A549 (cell line): ENCODE data around the gene RER1. TPM values are rescaled to one million over a fixed set of nuclear protein-coding genes. Genes with fewer than 3 reads are reported as not detected.

Experiments used
- ATAC-seq, 2 experiments: fragments of 200-7000 bp in 1 of 2; fragments of >200 bp in 1 of 2; cut with Nextera tagmentation in 1 of 2; cut with Tn5 transposase in 1 of 2; 3 replicates each; pipeline versions ENCODE4 v1.8.0 to v1.9.1; 2018 to 2020; ENCODE audit warnings: mild to moderate bottlenecking in 1 of 2, moderate library complexity in 1 of 2
- CTCF ChIA-PET: fragments of 300-600 bp; sonication (Branson Sonifier 250); formaldehyde crosslinking; extraction: SDS; loops from one replicate; lab custom pipeline; 2021; ENCODE audit warnings: antibody characterized with exemption, inconsistent platforms; lab: Yijun Ruan, JAX
- POLR2A ChIA-PET: fragments of 350-600 bp; formaldehyde crosslinking; extraction: SDS; loops from one replicate; lab custom pipeline; 2021; ENCODE audit warnings: antibody characterized with exemption, inconsistent platforms; lab: Yijun Ruan, JAX
- DNase-seq, 2 experiments: peaks; one replicate each; pipeline versions ENCODE4 v3.0.0 to v3.0.0-alpha.2; 2011 to 2016; ENCODE audit warnings: low read depth in 1 of 2, low spot score in 1 of 2
- FAIRE-seq: peaks from 2 replicates; lab custom pipeline; 2011; peaks lifted over from hg19 to GRCh38; lab: Jason Lieb, UNC
- H3K27ac ChIP-seq, 2 experiments: fragments of >200 bp; sonication (Bioruptor Twin); formaldehyde crosslinking; 3 replicates each; pipeline ENCODE4 v1.5.1; 2016 to 2017
- H3K4me1 ChIP-seq: fragments of >200 bp; sonication (Bioruptor Twin); formaldehyde crosslinking; 3 replicates; pipeline ENCODE4 v1.6.1; 2016
- H3K4me2 ChIP-seq: fragments of >200 bp; sonication (Bioruptor Twin); formaldehyde crosslinking; 3 replicates; pipeline ENCODE4 v1.6.1; 2016
- H3K4me3 ChIP-seq: fragments of >200 bp; sonication (Bioruptor Twin); formaldehyde crosslinking; 3 replicates; pipeline ENCODE4 v1.5.1; 2016
- H3K9me3 ChIP-seq: fragments of >200 bp; sonication (Bioruptor Twin); formaldehyde crosslinking; 3 replicates; pipeline ENCODE4 v1.6.1; 2016
- BCL3 ChIP-seq: fragments of >200 bp; sonication (Bioruptor Twin); formaldehyde crosslinking; IDR thresholded peaks from 3 replicates; pipeline ENCODE4 v1.6.1; 2016
- CBX2 ChIP-seq: fragments of 200-600 bp; sonication (generic); IDR thresholded peaks from 2 replicates; pipeline ENCODE4 v1.6.1; 2016; ENCODE audit warnings: low read depth, mild to moderate bottlenecking, borderline replicate concordance
- CEBPB ChIP-seq, 2 experiments: fragments of >200 bp in 1 of 2; sonication (Bioruptor Twin) in 1 of 2; formaldehyde crosslinking in 1 of 2; IDR thresholded peaks; 2 replicates each; pipeline ENCODE4 v1.6.1; 2012 to 2016
- CHD2 ChIP-seq: fragments of 150-350 bp; IDR thresholded peaks from 2 replicates; pipeline ENCODE4 v1.6.1; 2014; ENCODE audit warnings: low read length; ENCODE audit not compliant: partially characterized antibody
- EHMT2 ChIP-seq: fragments of 200-600 bp; sonication (generic); IDR thresholded peaks from 2 replicates; pipeline ENCODE4 v1.6.1; 2016; ENCODE audit warnings: antibody characterized with exemption, low read depth, mild to moderate bottlenecking, moderate library complexity
- ELK1 ChIP-seq: fragments of 150-350 bp; IDR thresholded peaks from 2 replicates; pipeline ENCODE4 v1.6.1; 2014; ENCODE audit warnings: low read depth, mild to moderate bottlenecking, low read length
- FOSB ChIP-seq: fragments of 250-450 bp; sonication (Bioruptor Pico); IDR thresholded peaks from 2 replicates; pipeline ENCODE4 v1.5.0; 2020; ENCODE audit warnings: mild to moderate bottlenecking, moderate library complexity
- FOSL2 ChIP-seq, 2 experiments: fragments of 450-650 bp in 1 of 2; fragments of >200 bp in 1 of 2; sonication (Bioruptor Twin) in 1 of 2; formaldehyde crosslinking; IDR thresholded peaks; 2 replicates each; pipeline versions ENCODE4 v1.5.0 to v1.6.1; 2016 to 2020; ENCODE audit warnings: mild to moderate bottlenecking in 1 of 2, moderate library complexity in 1 of 2
- JUN ChIP-seq, 2 experiments: fragments of >200 bp; sonication (Bioruptor Twin); formaldehyde crosslinking; IDR thresholded peaks; 2 replicates in 1 of 2; 3 replicates in 1 of 2; pipeline ENCODE4 v1.6.1; 2016 to 2017
- KDM5A ChIP-seq: fragments of 200-600 bp; sonication (generic); IDR thresholded peaks from 2 replicates; pipeline ENCODE4 v1.6.1; 2016; ENCODE audit warnings: antibody characterized with exemption, mild to moderate bottlenecking
- PHF8 ChIP-seq: fragments of 200-600 bp; sonication (generic); IDR thresholded peaks from 2 replicates; pipeline ENCODE4 v1.6.1; 2016; ENCODE audit warnings: low read depth, mild to moderate bottlenecking, antibody characterized with exemption, moderate library complexity, borderline replicate concordance
- POLR2A ChIP-seq: IDR thresholded peaks from 2 replicates; pipeline ENCODE4 v1.6.1; 2012; ENCODE audit warnings: mild to moderate bottlenecking, low read length
- RCOR1 ChIP-seq: fragments of 150-350 bp; IDR thresholded peaks from 2 replicates; pipeline ENCODE4 v1.6.1; 2014; ENCODE audit warnings: antibody characterized with exemption, low read length, low read depth
- RFX5 ChIP-seq: fragments of 450-650 bp; IDR thresholded peaks from 2 replicates; pipeline ENCODE4 v1.7.1; 2014; ENCODE audit warnings: antibody characterized with exemption, mild to moderate bottlenecking, moderate library complexity
- RNF2 ChIP-seq: fragments of 200-600 bp; sonication (generic); IDR thresholded peaks from 2 replicates; pipeline ENCODE4 v1.6.1; 2016; ENCODE audit warnings: low read depth, mild to moderate bottlenecking, antibody characterized with exemption, moderate library complexity, borderline replicate concordance
- TFCP2L1 ChIP-seq: fragments of 250-450 bp; sonication (Bioruptor Pico); IDR thresholded peaks from 2 replicates; pipeline ENCODE4 v1.5.0; 2021; ENCODE audit warnings: mild to moderate bottlenecking
- ZNF302 ChIP-seq: fragments of 250-450 bp; sonication (Bioruptor Pico); IDR thresholded peaks from 2 replicates; pipeline ENCODE4 v1.9.0; 2021; ENCODE audit warnings: inconsistent platforms, mild to moderate bottlenecking, moderate library complexity
- WGBS: methylation state at CpG from one replicate; pipeline ENCODE4 v1.1.6; 2017; ENCODE audit errors: missing lambda C conversion rate; 5-methylcytosine and 5-hydroxymethylcytosine counted together
- polyA minus RNA-seq: library from RNA; depleted of rRNA, polyadenylated mRNA; stranded (reverse); fragments of >200 nt; gene quantifications from 2 replicates; pipeline ENCODE4 v1.2.3, GENCODE V29; 2011; rRNA and poly(A)+ RNA removed
- polyA plus RNA-seq, 4 experiments: library from polyadenylated mRNA; depleted of rRNA in 3 of 4; stranded (reverse); fragments of >200 nt; fragmentation: RNase III in 1 of 4; extraction: RNeasy Plus Mini Kit Qiagen cat#74134 plus additional on column Dnase treatment in 1 of 4; gene quantifications; 2 replicates in 3 of 4; 3 replicates in 1 of 4; pipeline ENCODE4 v1.2.3, GENCODE V29; 2011 to 2017
- TF ChIP-seq, protein P1 (sequence below): IDR thresholded peaks from 2 replicates; pipeline ENCODE4 v1.6.1; 2012
- TF ChIP-seq, protein P2 (sequence below): IDR thresholded peaks from 2 replicates; pipeline ENCODE4 v1.6.1; 2012

The RER1 gene
- polyA plus RNA-seq (2011; rRNA removed) = 213 and 227 TPM in 2 replicates
- 88.9 and 93.1 TPM in 2 replicates for polyA plus RNA-seq (2012; cell fraction: cytosol; rRNA removed)
- polyA plus RNA-seq (2012; cell fraction: nucleus; rRNA removed) = 63.3 and 196 TPM in 2 replicates
- 66.8 to 72.8 TPM (median 72.3 TPM) in 3 replicates for polyA plus RNA-seq (2017; fragmentation: RNase III; extraction: RNeasy Plus Mini Kit Qiagen cat#74134 plus additional on column Dnase treatment)
- polyA minus RNA-seq = 157 and 165 TPM in 2 replicates

GRCh38 chr1:2391041-2391930, at the start of gene RER1, which contains the start of gene MORN1:
TSS of gene RER1 (plus strand) at chr1:2391841. CDS start at chr1:2395791, 3,950 bp downstream.
TSS of gene MORN1 (minus strand) at chr1:2391554. CDS start at chr1:2391533, 21 bp downstream.
- TF ChIP-seq CHD2 (no peak), RFX5 (no peak), KDM5A (peak; percentile 84), EHMT2 (no peak), RNF2 (no peak), TFCP2L1 (CRISPR knock-in tag) (no peak), JUN (IDR thresholded peaks at IDR 0.05) (peak in 1 of 2 experiments; percentile 78; a peak in 2 of 5 replicates), CBX2 (no peak), BCL3 (0 out of 3 replicates have a peak, but pooled peaks have one; percentile 53), PHF8 (peak; percentile 45; the same call in 1 of the 2 replicates), FOSB (CRISPR knock-in tag) (no peak), POLR2A (peak; percentile 65), ZNF302 (CRISPR knock-in tag) (no peak), FOSL2 (IDR thresholded peaks at IDR 0.05) (no peak), FOSL2 (CRISPR knock-in tag; IDR thresholded peaks at IDR 0.05) (no peak), ELK1 (no peak), CEBPB (IDR thresholded peaks at IDR 0.05) (no peak)
- TF ChIP-seq, protein P1, sequence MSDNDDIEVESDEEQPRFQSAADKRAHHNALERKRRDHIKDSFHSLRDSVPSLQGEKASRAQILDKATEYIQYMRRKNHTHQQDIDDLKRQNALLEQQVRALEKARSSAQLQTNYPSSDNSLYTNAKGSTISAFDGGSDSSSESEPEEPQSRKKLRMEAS = 0 out of 2 replicates have a peak, but pooled peaks have one; percentile 17
- TF ChIP-seq, all 56 proteins: peak for 6
- H3K27ac ChIP-seq = peak within 1 kb of the TSS; percentile 98

GRCh38 chr1:2342384-2343022, 49.1 kb upstream of the RER1 start:
- CTCF ChIA-PET = interaction anchor here (1.1 kb wide), 1 partner anchor 147 kb away, joined by 3 read pairs; no protein-coding TSS in a partner anchor

More at GRCh38 chr1:2391041-2391930, at the start of gene RER1, which contains the start of gene MORN1:
- ChIA-PET CTCF (interaction anchor here (0.6 to 16.3 kb wide), 4 partner anchors 10 to 329 kb away, joined by 3 to 267 read pairs (median 18); partner anchors contain the start of gene FAAP20), POLR2A (interaction anchor here (0.6 to 1.3 kb wide), 15 partner anchors 10 to 988 kb away, joined by 3 to 10 read pairs (median 4); partner anchors contain the start of gene FAAP20)
- WGBS = 0% methylated on average over 25 of the region's 103 CpGs
- Histone ChIP-seq H3K4me3 (peak within 1 kb of the TSS; percentile 100), H3K4me2 (peak within 1 kb of the TSS; percentile 100), H3K9me3 (no peaks in the 10 kb centered on the region), H3K4me1 (peaks cover 25% of the 10 kb centered on the region)
- DNase-seq = peak; percentile 84 to 97
- no peak for FAIRE-seq
- ATAC-seq = peak; percentile 97

More at GRCh38 chr1:2342384-2343022, 49.1 kb upstream of the RER1 start:
- Histone ChIP-seq H3K4me3 (no peak overlapping the region), H3K4me1 (no peaks in the 10 kb centered on the region)
- WGBS = 78% methylated on average over 21 of the region's 21 CpGs
- POLR2A ChIA-PET = no interaction called here
- DNase-seq = no peak
- TF ChIP-seq RCOR1 (no peak), RFX5 (no peak)
- TF ChIP-seq, protein P2, sequence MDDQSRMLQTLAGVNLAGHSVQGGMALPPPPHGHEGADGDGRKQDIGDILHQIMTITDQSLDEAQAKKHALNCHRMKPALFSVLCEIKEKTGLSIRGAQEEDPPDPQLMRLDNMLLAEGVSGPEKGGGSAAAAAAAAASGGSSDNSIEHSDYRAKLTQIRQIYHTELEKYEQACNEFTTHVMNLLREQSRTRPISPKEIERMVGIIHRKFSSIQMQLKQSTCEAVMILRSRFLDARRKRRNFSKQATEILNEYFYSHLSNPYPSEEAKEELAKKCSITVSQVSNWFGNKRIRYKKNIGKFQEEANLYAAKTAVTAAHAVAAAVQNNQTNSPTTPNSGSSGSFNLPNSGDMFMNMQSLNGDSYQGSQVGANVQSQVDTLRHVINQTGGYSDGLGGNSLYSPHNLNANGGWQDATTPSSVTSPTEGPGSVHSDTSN = no peak
- TF ChIP-seq, all 56 proteins: peak for 0
- no peaks in the 10 kb centered on the region for H3K9me3 ChIP-seq
- FAIRE-seq (no peak), ATAC-seq (no peak)
- H3K4me2 ChIP-seq = no peak overlapping the region
- H3K27ac ChIP-seq = no peak overlapping the region
